Activated T-helper 17 cell treated with anti-CD3 and anti-CD28 coated beads, Interleukin-2, amount 50 U/mL, for 72 hours (primary cell): ENCODE data around the gene NOCT. TPM values are rescaled to one million over a fixed set of nuclear protein-coding genes. Genes with fewer than 3 reads are reported as not detected.

Experiments
- ATAC-seq: fragments of 150-1000 bp; cut with Tn5 transposase; replicated peaks from 2 replicates; pipeline ENCODE4 v1.10.0; 2021; ENCODE audit warnings: mild to moderate bottlenecking, moderate library complexity
- H3K27ac Mint-ChIP-seq: one replicate; pipeline ENCODE4 v1.8.0; 2022; ENCODE audit warnings: mixed read lengths
- H3K27me3 Mint-ChIP-seq: one replicate; pipeline ENCODE4 v1.8.0; 2022; ENCODE audit warnings: mixed read lengths
- H3K36me3 Mint-ChIP-seq: one replicate; pipeline ENCODE4 v1.8.0; 2022; ENCODE audit warnings: low read depth, mild to moderate bottlenecking, mixed read lengths
- H3K4me1 Mint-ChIP-seq: one replicate; pipeline ENCODE4 v1.8.0; 2022; ENCODE audit warnings: mixed read lengths
- H3K4me3 Mint-ChIP-seq: one replicate; pipeline ENCODE4 v1.8.0; 2022; ENCODE audit warnings: mild to moderate bottlenecking, mixed read lengths
- H3K9me3 Mint-ChIP-seq: one replicate; pipeline ENCODE4 v1.8.0; 2022; ENCODE audit warnings: mixed read lengths
- total RNA-seq, 2 donors: library from RNA; stranded (reverse); gene quantifications; one replicate each; pipeline ENCODE4 v1.2.3, GENCODE V29; 2022

NOCT gene
- total RNA-seq, 2 donors from 2014 or later: 12.4 to 18.7 TPM

DNA sequence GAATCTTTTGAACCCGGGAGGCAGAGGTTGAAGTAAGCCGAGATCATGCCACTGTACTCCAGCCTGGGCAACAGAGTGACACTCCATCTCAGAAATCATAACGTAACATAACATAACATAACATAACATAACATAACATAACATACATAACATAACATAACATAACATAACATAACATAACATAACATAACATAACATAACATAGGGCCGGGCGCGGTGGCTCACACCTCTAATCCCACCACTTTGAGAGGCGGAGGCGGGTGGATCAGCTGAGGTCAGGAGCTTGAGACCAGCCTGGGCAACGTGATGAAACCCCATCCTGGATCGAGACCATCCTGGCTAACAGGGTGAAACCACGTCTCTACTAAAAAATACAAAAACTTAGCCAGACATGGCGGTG lies 76.7 kb downstream of the NOCT start:
- no peaks in the 10 kb centered on the region for H3K27me3 Mint-ChIP-seq
- no peak overlapping the region for H3K27ac Mint-ChIP-seq
- ATAC-seq: no peak
- no peak overlapping the region for H3K4me3 Mint-ChIP-seq
- H3K4me1 Mint-ChIP-seq: no peaks in the 10 kb centered on the region
- H3K9me3 Mint-ChIP-seq: no peaks in the 10 kb centered on the region
- no peaks in the 10 kb centered on the region for H3K36me3 Mint-ChIP-seq

Other genes with a start within 250 kb of the NOCT start
- gene ELF2, start 161.4 kb downstream of the NOCT start, total RNA-seq: 10 to 100 TPM; 29.7 to 35.2 TPM